GM12872 (cell line): ENCODE data around the gene TCERG1L.

ENCODE experiments used
- CTCF ChIP-seq: IDR thresholded peaks from 3 replicates; pipeline ENCODE4 v1.5.1; 2011; ENCODE audit warnings: low read depth, mild to moderate bottlenecking, low read length, moderate library complexity; ENCODE audit not compliant: insufficient read depth

TCERG1L gene

GRCh38 chr10:131102147-131102546, 209.4 kb downstream of the TCERG1L start:
- no peak for TF ChIP-seq CTCF

GRCh38 chr10:131099028-131099726, 212.3 kb downstream of the TCERG1L start:
- TF ChIP-seq CTCF, result no peak

GRCh38 chr10:131098416-131098952, 213.0 kb downstream of the TCERG1L start:
- TF ChIP-seq CTCF, result no peak

GRCh38 chr10:131096031-131096430, 215.5 kb downstream of the TCERG1L start:
- TF ChIP-seq CTCF, result no peak

- TF ChIP-seq CTCF, result no peak
Measured at GRCh38 chr10:131095313-131095580, 216.3 kb downstream of the TCERG1L start.

GRCh38 chr10:131094527-131095312, 216.8 kb downstream of the TCERG1L start:
- TF ChIP-seq CTCF, result no peak

- no peak for TF ChIP-seq CTCF
Measured at GRCh38 chr10:131093795-131094366, 217.6 kb downstream of the TCERG1L start.
